AG04449 (cell line): ENCODE data around the gene WDR33.

Experiments
- CTCF ChIA-PET: fragments of 350-600 bp; formaldehyde crosslinking; extraction: SDS; loops from one replicate; lab custom pipeline; 2021; ENCODE audit warnings: antibody characterized with exemption; lab: Yijun Ruan, JAX
- POLR2A ChIA-PET: fragments of 400-600, 350-600 bp; formaldehyde crosslinking; extraction: SDS; loops from one replicate; lab custom pipeline; 2020; ENCODE audit warnings: antibody characterized with exemption, inconsistent platforms; lab: Yijun Ruan, JAX
- DNase-seq: peaks from one replicate; pipeline ENCODE4 v3.0.0-alpha.2; 2010; ENCODE audit warnings: low read depth, low spot score
- H3K4me3 ChIP-seq: 2 replicates; pipeline ENCODE4 v1.5.1; 2011; ENCODE audit warnings: low read depth, mild to moderate bottlenecking, control low read depth, low read length
- TF ChIP-seq, protein P1 (sequence below): IDR thresholded peaks from one replicate; pipeline ENCODE4 v1.5.1; 2011; ENCODE audit warnings: mild to moderate bottlenecking, moderate library complexity, low read length, control low read depth, inconsistent platforms; ENCODE audit not compliant: insufficient read depth; ENCODE audit errors: missing control alignments

Gene WDR33

DNA sequence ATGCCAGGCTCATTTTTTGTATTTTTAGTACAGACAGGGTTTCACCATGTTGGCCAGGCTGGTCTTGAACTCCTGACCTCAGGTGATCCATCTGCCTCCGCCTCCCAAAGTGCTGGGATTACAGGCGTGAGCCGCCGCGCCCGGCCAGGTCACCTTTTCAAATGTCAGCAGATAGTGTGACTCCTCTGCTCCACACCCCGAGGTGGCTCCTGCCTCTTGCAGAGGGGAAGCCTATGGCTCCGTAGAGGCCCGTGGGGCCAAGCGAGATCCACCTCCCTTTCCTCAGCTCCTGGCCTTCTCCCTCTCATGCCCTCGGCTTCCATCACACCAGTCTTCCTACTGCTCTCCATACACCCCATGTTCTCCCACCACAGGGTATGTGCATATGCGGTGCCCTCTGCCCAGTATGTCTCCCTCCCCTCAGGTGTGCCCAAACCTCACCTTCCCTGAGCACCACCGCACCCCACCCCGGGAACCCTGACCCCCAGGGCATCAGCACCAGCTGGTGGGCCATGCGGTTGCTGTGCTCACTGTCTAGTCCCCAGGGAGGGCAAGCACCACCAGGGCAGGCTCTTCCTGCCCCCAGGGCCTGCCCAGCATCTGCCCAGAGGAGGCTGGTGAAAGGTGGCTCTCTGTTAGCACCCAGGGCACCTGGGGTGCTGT is 154.3 kb downstream of the WDR33 start:
- no peak for DNase-seq
- no peak overlapping the region for H3K4me3 ChIP-seq
- ChIA-PET POLR2A (no interaction called here), CTCF (interaction anchor here (1.8 to 3.2 kb wide), 3 partner anchors 8 to 66 kb away, joined by 7 to 19 read pairs (median 7); partner anchors contain the start of gene LIMS2)
- TF ChIP-seq, protein P1, sequence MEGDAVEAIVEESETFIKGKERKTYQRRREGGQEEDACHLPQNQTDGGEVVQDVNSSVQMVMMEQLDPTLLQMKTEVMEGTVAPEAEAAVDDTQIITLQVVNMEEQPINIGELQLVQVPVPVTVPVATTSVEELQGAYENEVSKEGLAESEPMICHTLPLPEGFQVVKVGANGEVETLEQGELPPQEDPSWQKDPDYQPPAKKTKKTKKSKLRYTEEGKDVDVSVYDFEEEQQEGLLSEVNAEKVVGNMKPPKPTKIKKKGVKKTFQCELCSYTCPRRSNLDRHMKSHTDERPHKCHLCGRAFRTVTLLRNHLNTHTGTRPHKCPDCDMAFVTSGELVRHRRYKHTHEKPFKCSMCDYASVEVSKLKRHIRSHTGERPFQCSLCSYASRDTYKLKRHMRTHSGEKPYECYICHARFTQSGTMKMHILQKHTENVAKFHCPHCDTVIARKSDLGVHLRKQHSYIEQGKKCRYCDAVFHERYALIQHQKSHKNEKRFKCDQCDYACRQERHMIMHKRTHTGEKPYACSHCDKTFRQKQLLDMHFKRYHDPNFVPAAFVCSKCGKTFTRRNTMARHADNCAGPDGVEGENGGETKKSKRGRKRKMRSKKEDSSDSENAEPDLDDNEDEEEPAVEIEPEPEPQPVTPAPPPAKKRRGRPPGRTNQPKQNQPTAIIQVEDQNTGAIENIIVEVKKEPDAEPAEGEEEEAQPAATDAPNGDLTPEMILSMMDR = no peak

GRCh38 chr2:127655209-127656073 is 155.5 kb downstream of the WDR33 start:
- no peak overlapping the region for H3K4me3 ChIP-seq
- TF ChIP-seq, protein P1 = no peak
- POLR2A ChIA-PET = no interaction called here
- CTCF ChIA-PET = interaction anchor here (1.1 to 3.2 kb wide), 5 partner anchors 14 to 331 kb away, joined by 3 to 19 read pairs (median 4); no protein-coding TSS in a partner anchor
- DNase-seq = no peak

DNA sequence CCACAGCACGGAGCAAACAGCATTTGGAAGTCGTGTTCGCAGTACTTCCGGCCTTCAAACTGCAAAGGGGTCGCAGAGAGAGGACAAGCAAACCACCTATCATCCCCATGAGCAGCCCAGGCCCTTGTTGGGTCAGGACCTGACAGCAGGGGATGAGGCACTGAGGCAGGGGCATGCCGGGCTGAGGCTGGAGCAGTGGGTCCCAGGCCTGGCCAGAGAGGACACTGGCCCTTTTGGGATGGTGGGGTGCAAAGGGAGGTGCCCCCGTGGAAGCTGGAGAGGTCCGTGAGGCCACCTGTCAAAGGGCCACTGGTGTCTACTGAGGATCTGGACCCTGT is 156.2 kb downstream of the WDR33 start:
- no peak overlapping the region for H3K4me3 ChIP-seq
- CTCF ChIA-PET = interaction anchor here (1.1 to 3.2 kb wide), 5 partner anchors 15 to 331 kb away, joined by 3 to 19 read pairs (median 4); no protein-coding TSS in a partner anchor
- POLR2A ChIA-PET = no interaction called here
- TF ChIP-seq, protein P1 = no peak
- no peak for DNase-seq

DNA sequence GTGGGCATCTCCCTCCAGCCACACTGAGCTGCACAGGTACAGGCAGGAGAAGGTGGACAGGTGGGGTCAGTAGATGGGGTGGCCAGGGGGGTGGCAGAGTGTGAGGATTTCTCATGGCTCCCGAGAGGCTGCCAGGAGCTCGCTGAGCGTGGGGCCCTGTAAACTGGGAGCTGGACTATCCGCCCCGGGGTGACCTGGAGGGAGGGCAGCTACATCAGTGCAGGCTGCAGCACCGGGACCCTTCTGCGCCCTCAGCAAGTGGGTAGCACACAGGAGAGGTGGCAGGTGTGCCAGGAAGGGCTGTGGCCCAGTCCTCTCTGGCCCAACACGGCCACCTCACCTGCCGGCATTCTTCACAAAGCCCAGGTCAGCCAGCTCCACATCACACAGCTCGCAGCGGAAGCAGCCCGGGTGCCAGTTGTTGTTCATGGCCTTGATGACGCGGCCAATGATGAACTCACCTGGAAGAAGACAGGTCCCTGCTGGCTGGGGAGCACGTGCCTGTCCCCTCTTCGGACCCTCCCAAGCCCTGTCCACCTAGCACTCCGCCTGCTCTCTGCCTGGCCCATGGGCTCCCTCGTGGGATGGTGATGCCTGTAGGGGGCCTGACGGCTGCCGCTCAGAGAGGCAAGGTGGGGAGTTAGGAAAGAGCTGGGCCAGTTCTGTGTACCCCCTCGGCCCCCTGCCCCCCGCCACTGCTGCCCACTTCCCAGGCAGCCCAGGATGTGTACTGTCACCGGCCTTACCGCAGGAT is 156.7 kb downstream of the WDR33 start:
- no peak for DNase-seq
- ChIA-PET POLR2A (no interaction called here), CTCF (interaction anchor here (1.1 to 3.2 kb wide), 6 partner anchors 10 to 330 kb away, joined by 3 to 19 read pairs (median 4); no protein-coding TSS in a partner anchor)
- H3K4me3 ChIP-seq = no peak overlapping the region
- TF ChIP-seq, protein P1 = no peak

DNA sequence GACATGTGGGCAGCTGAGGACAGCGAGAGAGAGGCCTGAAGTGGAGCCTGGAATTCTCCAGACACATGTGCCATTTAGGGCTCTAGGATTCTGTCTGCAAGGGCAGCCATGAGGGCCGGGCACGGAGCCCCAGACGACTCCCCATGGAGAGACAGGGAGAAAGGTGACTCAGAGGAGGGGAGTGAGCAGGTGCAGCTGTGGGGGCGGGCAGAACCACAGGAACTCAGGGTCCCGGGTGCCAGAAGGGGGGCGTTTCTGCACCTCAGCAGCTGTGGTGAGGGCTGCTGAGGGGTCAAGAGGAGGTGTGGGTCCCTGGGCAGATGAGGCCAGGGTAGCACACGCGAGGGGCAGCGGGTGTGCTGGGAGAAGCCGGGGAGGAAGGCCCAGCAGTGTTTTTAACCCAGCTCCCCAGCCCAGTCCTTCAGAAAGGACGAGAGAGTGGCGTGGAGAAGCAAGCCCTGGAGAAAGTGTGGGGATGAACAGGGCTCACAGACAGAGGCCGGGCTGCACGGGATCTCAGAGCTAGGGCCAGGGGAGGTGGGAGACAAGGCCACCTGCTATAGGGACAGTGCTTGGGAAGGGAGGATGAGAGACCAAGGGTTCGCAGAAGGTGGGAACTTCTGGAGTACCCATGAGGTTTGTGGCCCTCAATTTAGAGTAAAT is 157.4 kb downstream of the WDR33 start:
- POLR2A ChIA-PET = no interaction called here
- TF ChIP-seq, protein P1 = no peak
- H3K4me3 ChIP-seq = no peak overlapping the region
- no peak for DNase-seq
- CTCF ChIA-PET = interaction anchor here (1.1 to 6.9 kb wide), 6 partner anchors 9 to 136 kb away, joined by 3 to 119 read pairs (median 8); no protein-coding TSS in a partner anchor
